HL-60 (cell line): ENCODE results near the gene ZBTB47.

ENCODE experiments used
- GABPA ChIP-seq: IDR thresholded peaks from 2 replicates; pipeline ENCODE4 v1.6.1; 2012; ENCODE audit warnings: low read depth
- TF ChIP-seq, protein P1 (sequence below): IDR thresholded peaks from one replicate; pipeline ENCODE4 v1.5.1; 2011; ENCODE audit warnings: low read length, control low read depth, inconsistent platforms; ENCODE audit not compliant: insufficient read depth

DNA sequence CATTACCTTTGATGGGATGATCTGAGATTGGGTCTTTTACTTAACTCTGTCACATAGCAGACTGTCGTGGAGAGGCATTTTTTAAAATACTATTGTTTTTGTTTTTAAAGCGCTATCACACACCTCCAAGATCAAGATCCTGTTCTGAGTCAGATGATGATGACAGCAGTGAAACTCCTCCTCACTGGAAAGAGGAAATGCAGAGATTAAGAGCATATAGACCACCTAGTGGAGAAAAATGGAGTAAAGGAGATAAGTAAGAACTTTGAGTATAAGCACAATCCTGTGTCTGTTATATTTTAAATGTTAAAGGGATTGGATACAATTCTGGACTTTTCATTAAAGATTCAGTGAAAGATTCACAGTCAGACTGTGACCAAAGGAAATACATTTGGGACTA lies 18.4 kb upstream of the ZBTB47 start:
- TF ChIP-seq, protein P1, sequence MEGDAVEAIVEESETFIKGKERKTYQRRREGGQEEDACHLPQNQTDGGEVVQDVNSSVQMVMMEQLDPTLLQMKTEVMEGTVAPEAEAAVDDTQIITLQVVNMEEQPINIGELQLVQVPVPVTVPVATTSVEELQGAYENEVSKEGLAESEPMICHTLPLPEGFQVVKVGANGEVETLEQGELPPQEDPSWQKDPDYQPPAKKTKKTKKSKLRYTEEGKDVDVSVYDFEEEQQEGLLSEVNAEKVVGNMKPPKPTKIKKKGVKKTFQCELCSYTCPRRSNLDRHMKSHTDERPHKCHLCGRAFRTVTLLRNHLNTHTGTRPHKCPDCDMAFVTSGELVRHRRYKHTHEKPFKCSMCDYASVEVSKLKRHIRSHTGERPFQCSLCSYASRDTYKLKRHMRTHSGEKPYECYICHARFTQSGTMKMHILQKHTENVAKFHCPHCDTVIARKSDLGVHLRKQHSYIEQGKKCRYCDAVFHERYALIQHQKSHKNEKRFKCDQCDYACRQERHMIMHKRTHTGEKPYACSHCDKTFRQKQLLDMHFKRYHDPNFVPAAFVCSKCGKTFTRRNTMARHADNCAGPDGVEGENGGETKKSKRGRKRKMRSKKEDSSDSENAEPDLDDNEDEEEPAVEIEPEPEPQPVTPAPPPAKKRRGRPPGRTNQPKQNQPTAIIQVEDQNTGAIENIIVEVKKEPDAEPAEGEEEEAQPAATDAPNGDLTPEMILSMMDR, result peak; percentile 9
- no peak for TF ChIP-seq GABPA
